OCI-LY7 (cell line): ENCODE results near the gene TNIK. TPM values are rescaled to one million over a fixed set of nuclear protein-coding genes. Genes with fewer than 3 reads are reported as not detected.
"Not testable (repeated sequence)": the region's sequence is repeated elsewhere in the genome, so short reads cannot be mapped to it uniquely, and the experiment has no call there.

Source experiments
- BruUV-seq: library from RNA; stranded (reverse); fragments of 400-500 nt; replicated peaks from 2 replicates; lab custom pipeline; 2021; lab: Mats Ljungman, UMichigan
- CTCF ChIA-PET: fragments of 300-600 bp; sonication (Branson Sonifier 250); formaldehyde crosslinking; loops from one replicate; lab custom pipeline; 2022; ENCODE audit warnings: antibody characterized with exemption; ENCODE audit not compliant: unreplicated experiment; lab: Charles Lee
- POLR2A ChIA-PET: fragments of 300-600 bp; sonication (Branson Sonifier 250); formaldehyde crosslinking; loops from one replicate; lab custom pipeline; 2022; ENCODE audit warnings: antibody characterized with exemption; lab: Charles Lee
- DNase-seq: peaks from one replicate; pipeline ENCODE4 v3.0.0-alpha.2; 2015; ENCODE audit warnings: low spot score
- H2AFZ ChIP-seq: fragments of 200-600 bp; sonication (generic), shearing (Covaris generic); 2 replicates; pipeline ENCODE4 v1.6.1; 2014; ENCODE audit warnings: mild to moderate bottlenecking, antibody characterized with exemption, low read length, moderate library complexity
- H3K27ac ChIP-seq: fragments of 200-600 bp; sonication (generic); 2 replicates; pipeline ENCODE4 v1.5.1; 2014; ENCODE audit warnings: mixed run types, low read depth, mild to moderate bottlenecking, moderate library complexity, low read length, inconsistent platforms; ENCODE audit not compliant: poor library complexity, severe bottlenecking
- H3K36me3 ChIP-seq: fragments of 200-600 bp; sonication (generic); 2 replicates; pipeline ENCODE4 v1.6.1; 2014; ENCODE audit warnings: mild to moderate bottlenecking, antibody characterized with exemption, low read length, moderate library complexity, mixed read lengths; ENCODE audit not compliant: insufficient read depth
- H3K4me1 ChIP-seq: fragments of 200-600 bp; sonication (generic); 2 replicates; pipeline ENCODE4 v1.5.1; 2014; ENCODE audit warnings: mild to moderate bottlenecking, low read length; ENCODE audit not compliant: insufficient read depth, poor library complexity, severe bottlenecking
- H3K4me2 ChIP-seq: fragments of 200-600 bp; sonication (generic); 2 replicates; pipeline ENCODE4 v1.6.1; 2014; ENCODE audit warnings: mild to moderate bottlenecking, low read length
- H3K4me3 ChIP-seq: fragments of 200-600 bp; sonication (generic); 2 replicates; pipeline ENCODE4 v1.5.1; 2014; ENCODE audit warnings: mild to moderate bottlenecking, low read depth, low read length; ENCODE audit not compliant: poor library complexity, severe bottlenecking
- H3K79me2 ChIP-seq: fragments of 200-600 bp; sonication (generic); 2 replicates; pipeline ENCODE4 v1.6.1; 2016; ENCODE audit warnings: low read depth, mild to moderate bottlenecking, low read length, moderate library complexity, mixed read lengths; ENCODE audit not compliant: insufficient read depth
- H3K9me2 ChIP-seq: fragments of 200-600 bp; sonication (generic); 2 replicates; pipeline ENCODE4 v1.6.1; 2016; ENCODE audit warnings: mild to moderate bottlenecking, low read length, mixed read lengths; ENCODE audit not compliant: insufficient read depth
- H3K9me3 ChIP-seq: fragments of 200-600 bp; sonication (generic); 2 replicates; pipeline ENCODE4 v1.6.1; 2014; ENCODE audit warnings: mild to moderate bottlenecking, mixed run types, low read length, mixed read lengths
- H4K20me1 ChIP-seq: fragments of 200-600 bp; sonication (generic); 2 replicates; pipeline ENCODE4 v1.6.1; 2014; ENCODE audit warnings: mild to moderate bottlenecking, antibody characterized with exemption, low read length, moderate library complexity, mixed read lengths; ENCODE audit not compliant: insufficient read depth
- CTCF ChIP-seq: fragments of 200-600 bp; sonication (generic); conservative IDR thresholded peaks from 2 replicates; pipeline ENCODE4 v1.5.1; 2014; ENCODE audit warnings: mild to moderate bottlenecking, antibody characterized with exemption, low read length, moderate library complexity, mixed read lengths
- EZH2phosphoT487 ChIP-seq: fragments of 200-600 bp; sonication (generic); IDR thresholded peaks from 2 replicates; pipeline ENCODE4 v1.6.1; 2018; ENCODE audit warnings: low read depth, borderline replicate concordance, mild to moderate bottlenecking, mixed run types, antibody characterized with exemption, low read length, moderate library complexity, mixed read lengths
- intact Hi-C: fragments of 100-400 bp; cut with micrococcal nuclease; formaldehyde crosslinking; loops from one replicate; pipeline ENCODE4 v1.10.0; 2022; ENCODE audit not compliant: unreplicated experiment
- total RNA-seq, 2 experiments: library from RNA; depleted of rRNA in 1 of 2; stranded (reverse); fragments of >200 nt in 1 of 2; shearing (Covaris generic) in 1 of 2; gene quantifications; 2 replicates each; pipeline ENCODE4 v1.2.3, GENCODE V29; 2014 to 2022

Gene TNIK
- total RNA-seq, 2 experiments from 2014 or later: not detected

GRCh38 chr3:171383206-171384018, 76.8 kb downstream of the TNIK start:
- no peak overlapping the region for H3K27ac ChIP-seq
- H3K79me2 ChIP-seq: no peaks in the 10 kb centered on the region
- no peak for DNase-seq
- no peak overlapping the region for H3K4me2 ChIP-seq
- no peaks in the 10 kb centered on the region for H3K9me3 ChIP-seq
- H4K20me1 ChIP-seq: no peaks in the 10 kb centered on the region
- H3K4me1 ChIP-seq: no peaks in the 10 kb centered on the region
- H3K36me3 ChIP-seq: no peaks in the 10 kb centered on the region
- no peak overlapping the region for H2AFZ ChIP-seq
- intact Hi-C loops: no loop called here
- CTCF ChIA-PET: no interaction called here
- BruUV-seq: no TSS peak
- no peak overlapping the region for H3K4me3 ChIP-seq
- H3K9me2 ChIP-seq: no peaks in the 10 kb centered on the region
- no peak for TF ChIP-seq CTCF
- no peak for TF ChIP-seq EZH2phosphoT487
- POLR2A ChIA-PET: no interaction called here

DNA sequence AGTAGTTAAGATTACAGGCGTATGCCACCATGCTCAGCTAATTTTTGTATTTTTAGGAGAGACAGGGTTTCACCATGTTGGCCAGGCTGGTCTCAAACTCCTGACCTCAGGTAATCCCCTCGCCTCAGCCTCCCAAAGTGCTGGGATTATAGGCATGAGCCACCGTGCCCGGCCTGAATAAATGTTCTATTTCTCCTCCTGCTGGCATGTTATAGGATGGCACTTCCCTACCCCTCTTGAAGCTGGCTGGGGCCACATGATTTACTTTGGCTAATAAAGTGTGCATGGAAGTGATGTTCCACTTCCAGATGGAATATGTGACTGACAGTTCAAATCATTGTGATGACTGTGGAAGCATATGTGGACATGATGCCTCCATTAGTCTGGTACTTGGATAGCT, 77.9 kb downstream of the TNIK start:
- H3K4me1 ChIP-seq, intact Hi-C loops, H3K79me2 ChIP-seq, CTCF ChIA-PET, H3K4me2 ChIP-seq, H3K36me3 ChIP-seq, BruUV-seq, H3K27ac ChIP-seq, H3K9me3 ChIP-seq, DNase-seq, H3K9me2 ChIP-seq, H4K20me1 ChIP-seq, H3K4me3 ChIP-seq, H2AFZ ChIP-seq: not testable (repeated sequence)
- POLR2A ChIA-PET: interaction anchor here (0.5 kb wide), 2 partner anchors 19 to 30 kb away, joined by 3 read pairs; no protein-coding TSS in a partner anchor

- DNase-seq: no peak
- ChIA-PET POLR2A (interaction anchor here (1.4 kb wide), 1 partner anchor 17 kb away, joined by 4 read pairs; no protein-coding TSS in a partner anchor), CTCF (no interaction called here)
- H3K79me2 ChIP-seq: no peaks in the 10 kb centered on the region
- H3K4me2 ChIP-seq: no peak overlapping the region
- no peaks in the 10 kb centered on the region for H4K20me1 ChIP-seq
- intact Hi-C loops: no loop called here
- no peaks in the 10 kb centered on the region for H3K9me2 ChIP-seq
- H3K4me1 ChIP-seq: no peaks in the 10 kb centered on the region
- no peak overlapping the region for H3K4me3 ChIP-seq
- H3K36me3 ChIP-seq: no peaks in the 10 kb centered on the region
- no TSS peak for BruUV-seq
- no peak overlapping the region for H2AFZ ChIP-seq
- no peak for TF ChIP-seq CTCF
- TF ChIP-seq EZH2phosphoT487: no peak
- H3K27ac ChIP-seq: no peak overlapping the region
- H3K9me3 ChIP-seq: no peaks in the 10 kb centered on the region
Observed at GRCh38 chr3:171380711-171381425, 79.3 kb downstream of the TNIK start.
